ENCODE results near the gene ABLIM1.

Gene ABLIM1

GRCh38 chr10:114391599-114391998 lies 266.5 kb downstream of the ABLIM1 start:
- DNase-seq (ENCODE audit: low read depth in 2 of 2), result no peak

GRCh38 chr10:114389426-114389825 lies 268.6 kb downstream of the ABLIM1 start:
- DNase-seq (ENCODE audit: low read depth in 2 of 2), result no peak

- no peak for DNase-seq (ENCODE audit: low read depth in 2 of 2)
Measured at GRCh38 chr10:114388275-114388674, 269.8 kb downstream of the ABLIM1 start.

GRCh38 chr10:114387784-114388183 lies 270.3 kb downstream of the ABLIM1 start:
- DNase-seq (ENCODE audit: low read depth in 2 of 2), result no peak

GRCh38 chr10:114386452-114386851 lies 271.6 kb downstream of the ABLIM1 start:
- DNase-seq (ENCODE audit: low read depth in 2 of 2), result no peak

- no peak for DNase-seq (ENCODE audit: low read depth in 2 of 2)
Measured at GRCh38 chr10:114385557-114385956, 272.5 kb downstream of the ABLIM1 start.

- DNase-seq (ENCODE audit: low read depth in 2 of 2), result no peak
Measured at GRCh38 chr10:114384601-114385000, 273.5 kb downstream of the ABLIM1 start.

GRCh38 chr10:114384181-114384580 lies 273.9 kb downstream of the ABLIM1 start:
- no peak for DNase-seq (ENCODE audit: low read depth in 2 of 2)

Measured in stimulated activated CD4-positive, alpha-beta T cell treated with anti-CD3 and anti-CD28 coated beads, Interleukin-12 subunit alpha, Interleukin-12 subunit beta, amount 100 ng/mL, for 24 hours (primary cell).